Fibroblast of skin of right biceps (primary cell): ENCODE measurements around the gene CRELD2.
A peak's percentile ranks its signal among the peaks of the same experiment; 100 is the strongest.

ENCODE experiments used
- DNase-seq: peaks from one replicate; pipeline ENCODE4 v3.0.0-alpha.2; 2013

CRELD2 gene

DNA sequence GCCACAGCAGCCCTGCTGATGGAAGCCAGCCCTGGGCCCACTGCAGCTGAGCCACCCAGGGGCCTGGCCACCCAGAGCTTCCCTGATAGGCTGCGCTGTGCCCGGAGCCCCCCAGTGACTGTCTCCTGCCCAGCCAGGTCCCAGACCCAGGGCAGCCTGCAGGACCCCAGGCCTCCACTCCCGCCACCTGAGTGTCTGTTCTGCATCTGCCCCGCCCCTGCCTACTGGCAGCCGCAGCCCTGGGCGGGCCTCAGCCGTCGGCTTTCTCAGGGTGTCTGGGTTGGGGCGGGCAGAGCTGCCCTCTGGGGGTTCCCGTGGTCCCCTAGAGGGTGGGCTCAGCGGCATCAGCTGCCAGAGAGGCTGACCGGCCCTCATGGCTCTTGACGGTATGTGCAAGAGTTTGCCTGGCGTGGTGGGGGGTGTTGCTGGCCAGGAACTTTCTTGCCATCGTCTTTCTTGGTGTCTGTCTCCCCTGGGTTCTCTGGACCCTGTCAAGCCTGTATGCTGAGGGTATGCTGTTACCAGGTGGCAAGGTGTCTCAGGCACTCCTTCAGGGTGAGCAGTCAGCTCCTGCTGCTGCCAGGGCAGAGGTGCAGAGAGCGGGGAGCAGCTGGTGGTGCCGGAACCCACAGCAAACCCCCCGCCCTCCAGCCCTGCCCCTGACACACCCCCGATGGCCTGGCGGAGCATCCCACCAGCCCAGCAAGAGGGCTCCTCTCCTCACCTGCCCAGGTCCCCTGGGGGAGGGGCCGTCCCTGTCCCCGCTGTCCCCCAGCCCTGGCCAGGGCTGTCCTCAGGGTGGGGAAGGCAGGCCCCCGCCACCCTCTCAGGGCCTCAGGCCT lies 29.9 kb downstream of the CRELD2 start:
- no peak for DNase-seq

DNA sequence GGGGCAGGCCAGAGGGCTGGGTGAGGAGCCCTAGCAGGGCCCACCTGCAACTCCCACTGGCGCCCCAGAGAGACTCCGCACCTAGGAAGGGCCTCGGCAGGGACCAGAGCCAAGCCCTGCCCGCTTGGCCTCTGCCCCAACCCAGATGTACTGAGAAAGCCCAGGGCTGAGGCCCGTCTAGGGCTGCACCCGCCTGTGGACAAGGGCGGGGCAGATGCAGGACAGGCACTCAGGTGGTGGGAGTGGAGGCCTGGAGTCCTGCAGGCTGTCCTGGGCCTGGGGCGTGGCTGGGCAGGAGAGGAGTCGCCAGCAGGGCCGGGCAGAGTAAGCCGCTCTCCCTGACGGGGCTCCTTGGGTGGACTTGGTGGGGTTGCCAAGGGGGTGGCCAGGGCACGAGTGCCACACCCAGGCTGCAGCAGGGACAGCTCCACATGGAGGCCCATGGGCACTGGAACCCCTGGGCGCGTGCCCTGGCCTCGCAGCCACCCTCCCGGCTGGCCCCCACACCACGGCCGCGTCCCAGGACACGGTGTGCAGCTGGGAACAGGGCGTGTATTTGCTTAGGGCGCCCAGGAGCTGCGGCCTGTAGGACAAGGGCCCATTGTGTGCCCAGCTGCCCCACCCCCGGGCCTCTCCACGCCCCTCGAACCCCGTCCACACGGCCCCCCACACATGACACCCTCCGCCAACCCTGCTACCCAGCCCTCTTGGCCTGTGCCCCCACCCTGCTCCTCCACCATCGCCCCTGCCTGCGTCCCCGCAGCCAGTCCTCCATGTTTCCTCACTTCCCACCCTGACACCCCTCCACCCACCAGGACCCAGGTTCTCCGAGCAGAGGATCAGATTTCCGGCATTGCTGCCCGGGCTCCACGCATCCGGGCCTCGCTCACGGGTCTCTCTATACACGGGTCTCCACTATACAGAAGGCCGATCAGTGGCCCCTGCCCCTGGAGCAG lies 30.8 kb downstream of the CRELD2 start:
- no peak for DNase-seq

GRCh38 chr22:49949914-49950292 lies 31.5 kb downstream of the CRELD2 start:
- DNase-seq = no peak

GRCh38 chr22:49950396-49950994 lies 32.1 kb downstream of the CRELD2 start:
- no peak for DNase-seq

- no peak for DNase-seq
These were observed 32.7 kb downstream of the CRELD2 start for GRCh38 chr22:49951000-49951677.

- DNase-seq = no peak
These were observed 33.2 kb downstream of the CRELD2 start for GRCh38 chr22:49951678-49951985.

DNA sequence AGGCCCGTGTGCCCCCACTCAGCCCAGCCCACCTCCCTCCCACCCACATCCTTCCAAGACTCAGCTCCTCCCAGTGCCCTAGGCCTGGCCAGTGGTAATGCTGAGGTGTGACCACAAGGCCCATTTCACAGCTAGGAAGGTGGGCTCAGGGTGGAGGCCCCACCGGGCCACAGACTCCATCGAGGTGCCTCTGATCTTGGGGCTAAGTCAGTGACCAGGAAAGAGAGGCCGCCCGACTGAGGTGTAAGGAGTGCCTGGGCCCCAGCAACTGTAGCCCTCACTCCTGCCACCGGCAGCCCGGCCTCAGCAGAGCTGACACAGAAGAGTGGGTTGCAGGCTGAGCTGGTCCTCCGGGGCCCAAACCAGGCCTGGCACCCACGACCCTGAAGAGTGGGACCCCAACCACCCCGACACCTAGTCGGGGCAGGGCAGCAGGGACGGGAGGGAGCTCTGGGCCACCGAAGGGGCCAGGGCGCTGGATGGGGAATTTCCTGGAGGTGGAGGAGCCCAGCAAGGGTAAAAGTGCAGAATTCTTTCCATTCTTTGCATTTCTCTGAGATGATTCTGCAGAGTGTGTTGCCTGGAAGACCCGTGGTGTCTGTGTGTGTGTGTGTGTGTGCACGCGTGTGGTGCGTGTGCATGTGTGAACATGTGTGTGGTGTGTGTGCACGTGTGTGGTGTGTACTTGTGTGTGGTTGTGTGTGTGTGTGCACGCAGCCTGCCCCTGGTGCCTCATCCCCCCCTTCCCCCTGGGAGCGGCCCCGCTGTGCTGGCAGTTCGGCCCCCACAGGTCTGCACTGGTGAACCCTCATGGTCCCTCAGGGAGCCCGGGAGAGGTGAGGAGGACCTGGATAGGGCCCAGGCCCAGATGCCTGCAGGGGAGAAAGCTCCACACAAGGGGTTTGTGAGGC lies 33.8 kb downstream of the CRELD2 start:
- DNase-seq = peak; percentile 93

DNA sequence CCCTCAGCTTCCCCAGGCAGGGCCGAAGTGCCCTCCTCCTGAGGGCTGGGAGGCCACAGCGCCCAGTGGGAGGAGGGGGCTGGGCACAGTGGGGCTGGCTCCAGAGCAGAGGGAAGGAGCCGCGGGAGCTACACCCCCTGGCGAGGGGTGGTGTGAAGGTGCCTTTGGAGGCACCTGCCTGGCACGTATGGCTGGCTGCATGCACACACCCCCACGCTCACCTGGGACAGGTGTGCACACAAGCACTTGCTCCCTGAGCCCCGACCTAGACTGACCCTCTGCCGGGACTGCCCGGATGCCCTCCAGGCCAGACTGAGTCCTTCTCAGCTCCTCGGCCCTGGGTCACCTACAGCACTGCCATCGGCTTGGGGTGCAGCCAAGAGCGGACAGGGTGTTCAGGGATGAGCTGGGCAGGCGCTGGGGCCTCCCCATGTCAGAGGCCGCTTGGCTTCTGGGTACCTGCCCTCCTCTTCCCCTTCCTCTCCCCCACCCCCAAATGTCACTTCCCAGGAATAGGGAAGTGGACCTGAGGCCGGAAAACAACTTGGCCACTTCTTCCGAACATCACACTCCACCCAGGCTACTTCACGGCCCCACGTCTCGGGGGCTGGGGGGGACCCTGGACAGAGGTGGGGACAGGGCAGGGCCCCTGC lies 34.7 kb downstream of the CRELD2 start:
- DNase-seq = no peak

DNA sequence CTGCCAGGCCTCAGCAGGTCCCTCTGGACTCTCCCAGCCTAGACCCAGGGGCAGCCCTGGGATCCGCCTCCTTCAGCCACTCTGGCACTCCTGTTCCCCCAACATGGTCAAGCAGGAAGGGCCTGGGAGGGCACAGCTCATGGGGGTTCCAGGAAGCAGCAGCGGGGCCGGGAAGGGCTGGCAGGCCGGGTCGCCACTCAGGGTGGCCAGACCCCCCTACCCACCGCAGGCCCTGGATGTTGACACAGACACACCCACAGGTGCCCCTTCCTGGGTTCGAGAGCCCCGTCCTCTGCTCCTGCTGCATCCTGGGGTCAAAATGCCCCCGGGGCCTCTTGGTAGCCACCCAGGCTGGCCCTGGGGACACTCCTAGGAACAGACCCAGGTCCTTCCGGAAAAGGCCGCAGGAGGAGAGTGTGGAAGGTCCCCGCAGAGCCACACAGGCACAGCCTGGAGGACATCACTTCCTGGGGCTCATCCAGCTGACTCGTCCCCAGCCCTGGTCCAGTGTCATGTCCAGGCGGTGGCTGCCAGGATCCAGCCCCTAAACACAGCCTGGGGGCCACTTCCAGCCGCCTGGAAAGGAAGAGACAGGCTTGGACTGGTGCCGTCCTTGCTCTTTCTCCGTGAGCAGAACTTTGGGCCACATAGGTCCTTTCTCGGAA lies 35.4 kb downstream of the CRELD2 start:
- no peak for DNase-seq

- DNase-seq = no peak
These were observed 35.9 kb downstream of the CRELD2 start for GRCh38 chr22:49954354-49954753.

- DNase-seq = peak; percentile 30
These were observed 36.7 kb downstream of the CRELD2 start for GRCh38 chr22:49954991-49955580.

- DNase-seq = no peak
These were observed 37.4 kb downstream of the CRELD2 start for GRCh38 chr22:49955581-49956417.

DNA sequence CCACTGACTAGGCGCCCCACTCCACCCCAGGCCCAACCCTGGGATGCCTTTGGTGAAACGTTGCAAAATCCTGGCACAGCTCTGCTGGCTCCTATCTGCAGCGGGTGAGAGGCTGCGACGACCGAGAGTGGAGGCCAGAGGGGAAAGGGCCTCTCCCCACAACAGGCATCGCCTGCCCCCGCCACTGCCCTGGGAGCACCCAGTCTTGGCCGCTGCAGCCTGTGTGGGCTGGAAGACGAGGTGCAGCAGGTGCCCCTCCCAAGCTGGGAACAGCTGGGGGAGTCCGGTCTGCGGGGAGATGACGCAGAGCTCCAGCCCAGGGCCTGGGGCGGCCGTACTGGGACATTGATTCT lies 38.0 kb downstream of the CRELD2 start:
- DNase-seq = no peak

- no peak for DNase-seq
These were observed 38.7 kb downstream of the CRELD2 start for GRCh38 chr22:49956914-49957825.

DNA sequence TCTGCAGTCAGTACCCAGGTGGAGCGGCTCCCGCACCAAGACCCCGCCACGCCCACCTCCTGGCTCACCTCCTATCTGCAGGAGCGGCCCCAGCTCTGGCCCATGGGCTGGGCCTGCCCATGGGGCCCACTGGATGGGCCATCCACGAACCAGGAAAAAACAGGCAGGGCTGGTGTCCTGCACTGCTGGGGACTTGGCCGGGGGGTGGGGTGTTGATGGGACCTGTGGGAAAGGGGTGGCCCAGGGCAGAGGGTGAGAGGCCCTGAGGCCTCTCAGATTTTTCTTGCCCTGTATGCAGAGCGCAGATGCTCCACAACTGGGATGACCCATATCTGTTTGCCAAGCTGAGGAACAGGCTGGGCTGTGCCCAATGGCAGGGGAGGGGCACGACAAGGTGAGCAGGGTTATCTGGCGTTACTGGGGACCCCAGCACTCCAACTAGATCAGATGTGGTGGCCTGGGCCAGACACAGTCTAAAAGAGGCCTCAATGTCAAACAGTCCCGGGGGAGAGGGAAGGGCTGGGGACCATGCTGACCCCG lies 39.5 kb downstream of the CRELD2 start:
- no peak for DNase-seq

- no peak for DNase-seq
These were observed 40.0 kb downstream of the CRELD2 start for GRCh38 chr22:49958366-49958921.

DNA sequence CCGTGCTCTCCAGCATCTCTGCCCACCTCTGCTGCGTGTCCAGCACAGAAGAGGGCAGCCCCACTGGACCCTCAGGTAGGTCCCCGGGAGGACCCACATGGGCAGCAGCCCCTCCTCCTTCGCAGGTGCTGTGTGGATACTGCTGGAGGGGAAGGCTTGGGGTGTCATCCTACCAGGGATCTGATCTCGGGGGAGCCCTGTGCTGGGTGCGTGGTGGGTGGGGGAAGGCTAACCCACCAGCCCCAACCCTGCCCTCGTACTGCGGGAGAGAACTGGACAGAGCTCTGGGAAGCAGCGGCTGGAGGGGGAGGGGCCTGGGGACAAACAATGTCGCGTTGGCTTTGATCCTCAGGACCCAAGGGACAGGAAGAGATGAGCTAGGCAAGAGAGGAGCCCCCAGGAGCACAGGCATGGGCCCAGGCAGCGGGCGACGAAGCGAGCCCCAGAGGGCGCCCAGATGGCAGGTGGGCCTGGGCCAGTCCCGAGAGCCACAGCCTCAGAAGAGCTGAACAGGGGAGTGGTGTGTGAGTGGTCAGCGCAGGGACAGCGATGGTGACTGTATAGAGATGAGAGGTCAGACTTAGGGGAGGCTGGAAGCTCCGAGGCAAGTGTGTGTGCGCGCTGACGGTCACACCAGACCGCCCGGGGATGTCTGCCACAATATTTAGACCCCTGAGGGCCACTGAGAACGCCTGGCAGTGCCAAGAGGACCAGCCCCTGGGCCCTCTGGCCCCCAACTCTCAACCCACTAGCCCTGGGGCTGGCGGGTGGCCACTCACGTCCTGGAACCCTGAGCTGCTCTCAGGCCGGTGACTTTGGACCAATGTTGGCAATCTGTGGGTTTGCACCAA lies 40.7 kb downstream of the CRELD2 start:
- DNase-seq = no peak
